Mesothelial cell of epicardium (in vitro differentiated cells): Measurements from ENCODE around the gene PAPSS2. TPM values are rescaled to one million over a fixed set of nuclear protein-coding genes. Genes with fewer than 3 reads are reported as not detected.

Experiments
- DNase-seq, 2 experiments: peaks; one replicate each; pipeline ENCODE4 v3.0.0; 2021; ENCODE audit warnings: low spot score in 2 of 2; ENCODE audit not compliant: unreplicated experiment in 2 of 2
- H3K27ac Mint-ChIP-seq: 2 replicates; pipeline ENCODE4 v1.8.0; 2021; ENCODE audit warnings: mixed read lengths
- H3K27me3 Mint-ChIP-seq: 2 replicates; pipeline ENCODE4 v1.8.0; 2021; ENCODE audit warnings: low read depth, mixed read lengths
- H3K36me3 Mint-ChIP-seq: 2 replicates; pipeline ENCODE4 v1.8.0; 2021; ENCODE audit warnings: mixed read lengths
- H3K4me1 Mint-ChIP-seq: 2 replicates; pipeline ENCODE4 v1.8.0; 2021; ENCODE audit warnings: mixed read lengths
- H3K4me3 Mint-ChIP-seq: 2 replicates; pipeline ENCODE4 v1.8.0; 2021; ENCODE audit warnings: mild to moderate bottlenecking, moderate library complexity, mixed read lengths
- H3K9me3 Mint-ChIP-seq: 2 replicates; pipeline ENCODE4 v1.8.0; 2021; ENCODE audit warnings: mixed read lengths
- total RNA-seq: library from RNA; stranded (reverse); gene quantifications from 3 replicates; pipeline ENCODE4 v1.2.1, GENCODE V29; 2021
- TF ChIP-seq, protein P1 (sequence below): fragments of 200-600 bp; sonication (generic); IDR thresholded peaks from one replicate; pipeline ENCODE4 v1.5.0; 2021; ENCODE audit warnings: antibody characterized with exemption; ENCODE audit not compliant: unreplicated experiment

Gene PAPSS2
- total RNA-seq, 1 donor from 2014 or later: 13.7 TPM

DNA sequence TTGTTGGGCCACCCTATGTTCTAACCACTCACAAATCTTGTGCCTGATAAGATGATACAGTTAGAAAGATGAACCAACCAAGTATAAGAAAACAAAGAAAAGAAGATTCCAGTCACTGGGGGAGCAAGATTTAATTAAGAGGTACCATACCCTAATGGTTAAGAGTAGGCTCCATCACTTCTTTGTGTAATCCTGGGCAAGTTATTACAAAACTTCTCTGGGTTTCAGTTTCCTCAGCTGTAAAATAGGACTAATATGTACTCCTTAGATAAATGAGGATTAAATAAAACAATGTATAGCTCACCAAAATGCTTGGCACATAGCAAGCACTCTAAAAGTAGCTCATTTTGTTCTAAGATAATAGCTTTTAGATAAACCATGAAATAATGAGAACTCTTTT is 99.9 kb downstream of the PAPSS2 start:
- Mint-ChIP-seq H3K27me3 (no peaks in the 10 kb centered on the region), H3K36me3 (peaks cover 19% of the 10 kb centered on the region), H3K4me1 (peaks cover 6% of the 10 kb centered on the region), H3K9me3 (no peaks in the 10 kb centered on the region), H3K4me3 (no peak overlapping the region), H3K27ac (no peak overlapping the region)
- no peak for DNase-seq
- TF ChIP-seq, protein P1, sequence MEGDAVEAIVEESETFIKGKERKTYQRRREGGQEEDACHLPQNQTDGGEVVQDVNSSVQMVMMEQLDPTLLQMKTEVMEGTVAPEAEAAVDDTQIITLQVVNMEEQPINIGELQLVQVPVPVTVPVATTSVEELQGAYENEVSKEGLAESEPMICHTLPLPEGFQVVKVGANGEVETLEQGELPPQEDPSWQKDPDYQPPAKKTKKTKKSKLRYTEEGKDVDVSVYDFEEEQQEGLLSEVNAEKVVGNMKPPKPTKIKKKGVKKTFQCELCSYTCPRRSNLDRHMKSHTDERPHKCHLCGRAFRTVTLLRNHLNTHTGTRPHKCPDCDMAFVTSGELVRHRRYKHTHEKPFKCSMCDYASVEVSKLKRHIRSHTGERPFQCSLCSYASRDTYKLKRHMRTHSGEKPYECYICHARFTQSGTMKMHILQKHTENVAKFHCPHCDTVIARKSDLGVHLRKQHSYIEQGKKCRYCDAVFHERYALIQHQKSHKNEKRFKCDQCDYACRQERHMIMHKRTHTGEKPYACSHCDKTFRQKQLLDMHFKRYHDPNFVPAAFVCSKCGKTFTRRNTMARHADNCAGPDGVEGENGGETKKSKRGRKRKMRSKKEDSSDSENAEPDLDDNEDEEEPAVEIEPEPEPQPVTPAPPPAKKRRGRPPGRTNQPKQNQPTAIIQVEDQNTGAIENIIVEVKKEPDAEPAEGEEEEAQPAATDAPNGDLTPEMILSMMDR: no peak

DNA sequence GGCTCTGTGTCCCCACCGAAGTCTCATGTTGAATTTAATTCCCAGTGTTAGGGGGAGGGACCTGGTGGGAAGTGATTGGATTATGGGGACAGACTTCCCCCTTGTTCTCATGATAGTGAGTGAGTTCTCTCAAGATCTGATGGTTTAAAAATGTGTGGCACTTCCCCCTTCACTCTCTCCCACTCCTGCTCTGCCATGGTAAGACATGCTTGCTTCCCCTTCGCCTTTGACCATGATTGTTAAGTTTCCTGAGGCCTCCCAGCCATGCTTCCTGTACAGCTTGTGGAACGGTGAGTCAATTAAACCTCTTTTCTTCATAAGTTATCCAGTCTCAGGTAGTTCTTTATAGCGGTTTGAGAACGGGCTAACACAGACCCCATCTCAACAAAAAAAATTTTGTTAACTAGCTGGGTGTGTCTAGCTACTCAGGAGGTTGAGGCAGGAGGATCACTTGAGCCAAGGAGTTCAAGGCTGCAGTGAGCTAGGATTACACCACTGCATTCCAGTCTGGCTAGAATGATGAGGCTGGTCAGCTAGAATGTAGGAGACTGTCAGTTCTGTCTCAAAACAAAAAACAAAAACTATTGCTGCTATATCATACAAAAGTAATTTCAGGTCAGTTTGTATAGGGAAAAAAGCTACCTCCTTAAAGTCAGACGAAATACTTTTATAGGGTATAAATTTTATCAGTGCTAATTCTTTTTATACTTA is 100.7 kb downstream of the PAPSS2 start:
- peak overlapping the region; percentile 15 for H3K27ac Mint-ChIP-seq

DNA sequence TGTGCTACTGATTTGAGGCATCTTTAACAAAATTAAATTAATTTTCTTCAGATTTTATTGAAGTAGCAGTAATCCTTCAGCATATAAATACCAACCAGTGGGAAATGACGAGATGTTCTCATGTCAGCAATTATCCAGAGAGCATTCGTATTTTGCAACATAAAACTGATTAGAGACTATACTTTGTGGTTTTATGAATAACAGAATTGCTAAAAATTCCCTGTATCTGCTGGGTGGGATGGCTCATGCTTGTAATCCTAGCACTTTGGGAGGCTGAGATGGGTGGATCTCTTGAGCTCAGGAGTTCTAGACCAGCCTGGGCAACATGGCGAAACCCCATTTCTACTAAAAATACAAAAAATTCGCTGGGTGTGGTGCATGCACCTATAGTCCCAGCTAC is 101.5 kb downstream of the PAPSS2 start:
- no peak for DNase-seq
- Mint-ChIP-seq H3K9me3 (peaks cover 2% of the 10 kb centered on the region), H3K4me3 (no peak overlapping the region), H3K27ac (no peak overlapping the region), H3K4me1 (peaks cover 6% of the 10 kb centered on the region), H3K27me3 (no peaks in the 10 kb centered on the region), H3K36me3 (peaks cover 28% of the 10 kb centered on the region)
- TF ChIP-seq, protein P1: no peak

More for the DNA sequence above, 100.7 kb downstream of the PAPSS2 start:
- Mint-ChIP-seq H3K27me3 (no peaks in the 10 kb centered on the region), H3K9me3 (no peaks in the 10 kb centered on the region), H3K36me3 (peaks cover 23% of the 10 kb centered on the region), H3K4me3 (no peak overlapping the region), H3K4me1 (peaks cover 6% of the 10 kb centered on the region)
- no peak for DNase-seq
- TF ChIP-seq, protein P1: no peak

DNA sequence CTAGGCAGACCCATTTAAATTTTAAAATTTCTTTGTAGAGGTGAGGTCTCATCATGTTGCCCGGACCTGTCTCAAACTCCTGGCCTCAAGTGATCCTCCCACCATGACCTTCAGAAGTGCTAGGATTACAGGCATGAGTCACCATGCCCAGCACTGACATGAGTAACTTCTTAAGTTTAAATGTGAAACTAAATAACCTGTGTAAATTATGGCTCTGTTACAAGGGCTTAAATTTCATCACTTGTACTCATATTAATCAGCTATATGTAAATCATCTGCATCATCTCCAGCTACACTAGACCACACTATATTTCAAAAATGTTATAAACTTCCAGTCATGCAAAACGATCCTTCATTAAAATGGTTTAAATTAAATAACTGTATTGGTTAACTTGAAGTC is 102.2 kb downstream of the PAPSS2 start:
- peaks cover 26% of the 10 kb centered on the region for H3K36me3 Mint-ChIP-seq
- DNase-seq: no peak

DNA sequence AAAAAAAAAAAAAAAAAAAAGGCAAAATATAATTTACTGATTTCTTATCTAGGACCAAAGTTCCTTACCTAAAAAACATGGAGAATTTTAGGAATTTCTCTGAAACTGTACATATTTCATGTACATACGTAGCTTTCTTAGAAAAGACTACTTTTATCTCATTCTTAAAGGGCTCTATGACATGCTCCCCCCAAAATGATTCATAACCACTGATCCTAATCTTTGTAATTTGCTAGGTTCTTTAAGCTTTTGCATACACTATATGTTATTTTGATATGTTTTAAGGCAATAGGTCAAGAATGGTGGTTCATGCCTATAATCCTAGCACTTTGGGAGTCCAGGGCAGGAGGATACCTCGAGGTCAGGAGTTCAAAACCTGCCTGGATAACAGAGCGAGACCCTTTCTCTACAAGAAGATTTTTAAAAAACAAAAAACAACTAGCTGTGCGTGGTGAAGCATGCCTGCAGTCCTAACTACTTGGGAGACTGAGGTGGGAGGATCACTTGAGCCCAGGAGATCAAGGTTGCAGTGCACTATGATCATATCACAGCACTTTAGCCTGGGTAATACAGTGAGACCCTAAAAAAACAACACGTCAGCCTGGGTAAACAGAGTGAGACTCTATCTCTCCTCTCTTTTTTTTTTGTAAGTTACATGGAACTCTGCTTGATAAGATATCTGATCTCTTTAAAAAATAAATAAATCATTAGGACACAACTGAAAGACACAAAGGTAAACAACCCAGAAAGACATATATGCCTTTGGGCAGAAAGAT is 103.6 kb downstream of the PAPSS2 start:
- Mint-ChIP-seq H3K27ac (peak overlapping the region; percentile 50), H3K4me3 (no peak overlapping the region), H3K4me1 (peaks cover 6% of the 10 kb centered on the region), H3K27me3 (no peaks in the 10 kb centered on the region), H3K36me3 (peaks cover 38% of the 10 kb centered on the region), H3K9me3 (peaks cover 4% of the 10 kb centered on the region)
- TF ChIP-seq, protein P1: no peak
- no peak for DNase-seq

More for the DNA sequence above, 102.2 kb downstream of the PAPSS2 start:
- Mint-ChIP-seq H3K4me1 (peaks cover 6% of the 10 kb centered on the region), H3K27me3 (no peaks in the 10 kb centered on the region), H3K9me3 (peaks cover 4% of the 10 kb centered on the region), H3K4me3 (no peak overlapping the region), H3K27ac (no peak overlapping the region)
- TF ChIP-seq, protein P1: no peak
